NB4 (cell line): ENCODE results near the gene RPL10.

Experiments
- DNase-seq: peaks from one replicate; pipeline ENCODE4 v3.0.0; 2010; ENCODE audit warnings: low read depth
- H3K4me3 ChIP-seq: one replicate; pipeline ENCODE4 v1.5.1; 2011; ENCODE audit warnings: mild to moderate bottlenecking, low read depth, low read length, moderate library complexity
- CTCF ChIP-seq: IDR thresholded peaks from one replicate; pipeline ENCODE4 v1.5.1; 2012; ENCODE audit warnings: low read depth, low read length
- MAX ChIP-seq: IDR thresholded peaks from 2 replicates; pipeline ENCODE4 v1.6.1; 2011; ENCODE audit warnings: low read depth, low read length
- MYC ChIP-seq: IDR thresholded peaks from 2 replicates; pipeline ENCODE4 v1.6.1; 2011; ENCODE audit warnings: low read depth, low read length
- POLR2A ChIP-seq: IDR thresholded peaks from 2 replicates; pipeline ENCODE4 v1.6.1; 2011; ENCODE audit warnings: mild to moderate bottlenecking; ENCODE audit not compliant: insufficient read length; ENCODE audit errors: extremely low read depth

The RPL10 gene

GRCh38 chrX:154412468-154412867 is 14.3 kb downstream of the RPL10 start:
- TF ChIP-seq MAX (no peak), CTCF (no peak), POLR2A (no peak), MYC (no peak)
- DNase-seq, result peak; percentile 71
- H3K4me3 ChIP-seq, result peak overlapping the region; percentile 62

GRCh38 chrX:154413142-154413541 is 15.0 kb downstream of the RPL10 start:
- TF ChIP-seq POLR2A, result no peak
- TF ChIP-seq MAX, result no peak
- TF ChIP-seq MYC, result no peak
- TF ChIP-seq CTCF, result no peak
- no peak overlapping the region for H3K4me3 ChIP-seq
- DNase-seq, result no peak

- TF ChIP-seq MYC, result no peak
- no peak for TF ChIP-seq CTCF
- TF ChIP-seq POLR2A, result no peak
- TF ChIP-seq MAX, result no peak
- no peak overlapping the region for H3K4me3 ChIP-seq
- DNase-seq, result no peak
Observed at GRCh38 chrX:154417157-154417556, 19.0 kb downstream of the RPL10 start.

- no peak for TF ChIP-seq MAX
- no peak for TF ChIP-seq MYC
- TF ChIP-seq POLR2A, result no peak
- no peak for TF ChIP-seq CTCF
- no peak for DNase-seq
Observed at GRCh38 chrX:154419189-154419588, 21.0 kb downstream of the RPL10 start.

GRCh38 chrX:154419688-154420401 is 21.7 kb downstream of the RPL10 start:
- no peak overlapping the region for H3K4me3 ChIP-seq
- TF ChIP-seq MAX (no peak), POLR2A (no peak)
- no peak for DNase-seq

More at GRCh38 chrX:154419189-154419588, 21.0 kb downstream of the RPL10 start:
- H3K4me3 ChIP-seq, result no peak overlapping the region

GRCh38 chrX:154420402-154420756 is 22.2 kb downstream of the RPL10 start:
- no peak overlapping the region for H3K4me3 ChIP-seq
- TF ChIP-seq CTCF (no peak), POLR2A (no peak), MAX (no peak), MYC (no peak)
- DNase-seq, result no peak
